Midbrain (tissue), 1 donor: ENCODE results near the gene PKNOX1.
"Not testable (repeated sequence)": the region's sequence is repeated elsewhere in the genome, so short reads cannot be mapped to it uniquely, and the experiment has no call there.

ENCODE experiments used
- DNase-seq: peaks from one replicate; lab custom pipeline; 2025; lab: John Stamatoyannopoulos, UW

Gene PKNOX1

DNA sequence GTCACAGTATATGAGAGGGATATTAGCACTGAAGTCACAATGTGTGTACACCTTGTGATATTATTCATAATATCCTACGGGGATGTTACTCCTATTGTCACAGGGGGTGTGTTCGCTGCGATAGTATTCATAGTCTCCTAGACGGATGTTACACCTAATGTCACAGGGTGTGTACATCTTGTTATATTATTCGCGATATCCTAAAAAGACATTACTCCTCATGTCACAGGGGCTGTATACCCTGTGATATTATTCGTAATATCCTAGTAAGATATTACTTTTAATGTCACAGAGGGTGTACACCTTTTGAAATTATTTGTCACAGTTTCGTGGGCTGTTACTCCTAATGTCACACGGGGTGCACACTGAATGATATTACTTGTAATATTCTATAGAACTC, 23.2 kb upstream of the PKNOX1 start:
- not testable (repeated sequence) for DNase-seq

GRCh38 chr21:42956824-42957630, 17.3 kb upstream of the PKNOX1 start:
- no peak for DNase-seq

GRCh38 chr21:42958122-42958521, 16.2 kb upstream of the PKNOX1 start:
- not testable (repeated sequence) for DNase-seq

DNA sequence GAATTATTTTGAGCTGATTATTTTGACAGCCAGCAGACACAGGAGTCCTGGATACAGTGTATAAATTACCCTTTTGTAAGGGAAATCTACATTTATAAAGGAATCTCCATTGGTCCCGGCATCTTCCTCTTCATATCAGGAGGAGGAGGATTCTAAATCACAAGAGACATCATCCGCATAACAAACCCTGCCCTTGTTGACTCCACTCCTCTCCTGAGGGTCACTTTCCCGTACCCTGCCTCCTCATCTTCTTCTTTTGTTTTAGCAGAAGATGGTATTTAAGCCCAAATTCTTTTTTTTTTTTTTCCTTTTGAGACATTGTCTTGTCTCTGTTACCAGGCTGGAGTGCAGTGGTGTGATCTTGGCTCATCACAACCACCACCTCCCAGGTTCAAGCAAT, 14.6 kb upstream of the PKNOX1 start:
- no peak for DNase-seq

DNA sequence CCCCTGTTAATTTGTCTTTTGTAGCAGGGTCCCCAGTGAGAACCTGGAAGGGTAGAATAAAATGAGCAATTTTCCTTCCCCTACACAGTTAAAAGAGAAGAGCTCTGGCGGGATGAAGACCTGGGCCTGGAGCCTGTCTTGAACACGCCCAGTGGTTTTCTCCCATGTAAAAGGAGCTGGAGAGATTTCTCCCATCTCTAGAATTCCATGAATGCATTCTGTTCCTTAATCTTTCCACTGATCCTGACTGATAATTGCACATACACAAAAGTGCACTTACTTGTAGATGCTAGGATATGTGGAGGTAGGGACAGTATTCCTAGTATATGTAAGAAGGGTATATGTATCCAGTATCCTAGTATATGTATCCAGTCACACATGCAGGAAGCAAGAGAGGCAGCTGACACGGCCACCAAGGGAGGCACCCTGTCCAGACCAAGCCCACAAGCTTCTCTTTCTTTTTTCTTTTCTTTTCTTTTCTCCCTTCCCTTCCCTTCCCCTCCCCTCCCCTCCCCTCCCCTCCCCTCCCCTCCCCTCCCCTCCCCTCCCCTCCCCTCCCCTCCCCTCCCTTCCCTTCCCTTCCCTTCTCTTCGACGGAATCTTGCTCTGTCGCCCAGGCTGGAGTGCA, 11.9 kb upstream of the PKNOX1 start:
- DNase-seq, result no peak

DNA sequence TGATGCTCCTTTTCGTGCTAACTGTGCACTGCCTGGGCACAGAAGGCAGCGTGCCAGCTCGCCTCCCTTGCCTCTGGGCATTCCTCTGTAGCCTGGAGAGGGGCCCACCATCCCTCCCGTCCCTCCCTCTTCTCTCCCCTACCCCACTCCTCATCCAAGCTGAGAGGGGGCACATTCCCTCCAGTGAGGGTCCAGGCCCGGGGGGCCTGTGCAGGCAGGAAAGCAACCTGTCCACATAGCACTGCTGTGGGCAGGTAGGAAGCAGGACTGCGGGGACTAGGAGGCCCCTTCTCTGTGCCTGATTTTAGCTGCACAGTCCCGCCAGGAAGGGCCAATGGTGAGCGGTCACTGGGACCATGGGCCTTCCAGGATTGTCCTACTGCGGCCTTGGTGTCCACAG, 10.3 kb upstream of the PKNOX1 start:
- no peak for DNase-seq

DNA sequence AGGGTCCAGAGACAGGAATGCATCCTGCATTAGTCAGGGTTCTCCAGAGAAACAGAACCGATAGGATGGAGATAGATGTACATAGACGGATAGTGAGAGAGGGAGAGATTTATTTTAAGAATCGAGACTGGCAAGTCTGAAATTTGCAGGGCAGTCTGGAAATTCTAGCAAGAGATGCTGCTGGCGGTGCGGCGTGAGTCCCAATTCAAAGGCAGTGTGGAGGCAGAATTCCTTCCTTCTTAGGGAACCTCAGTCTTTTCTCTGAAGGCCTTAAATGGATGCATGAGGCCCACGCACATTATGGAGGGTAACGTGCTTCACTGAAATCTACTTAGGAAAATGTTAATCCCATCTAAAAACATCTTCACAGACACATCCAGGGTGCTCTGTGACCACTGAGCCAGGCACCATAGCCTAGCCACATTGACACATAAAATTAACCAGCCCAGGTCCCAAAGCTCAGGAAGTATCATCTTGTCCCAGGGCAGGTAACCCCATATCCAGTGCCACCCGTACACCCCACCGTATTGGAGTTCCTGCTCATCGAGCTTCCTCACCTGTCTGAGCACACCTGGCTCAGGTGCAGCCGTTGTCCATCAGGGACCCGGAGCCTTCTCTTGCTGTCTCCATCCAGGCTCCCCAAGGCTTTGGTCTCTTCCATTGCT, 9.7 kb upstream of the PKNOX1 start:
- no peak for DNase-seq

GRCh38 chr21:42965211-42965560, 9.2 kb upstream of the PKNOX1 start:
- DNase-seq, result no peak

DNA sequence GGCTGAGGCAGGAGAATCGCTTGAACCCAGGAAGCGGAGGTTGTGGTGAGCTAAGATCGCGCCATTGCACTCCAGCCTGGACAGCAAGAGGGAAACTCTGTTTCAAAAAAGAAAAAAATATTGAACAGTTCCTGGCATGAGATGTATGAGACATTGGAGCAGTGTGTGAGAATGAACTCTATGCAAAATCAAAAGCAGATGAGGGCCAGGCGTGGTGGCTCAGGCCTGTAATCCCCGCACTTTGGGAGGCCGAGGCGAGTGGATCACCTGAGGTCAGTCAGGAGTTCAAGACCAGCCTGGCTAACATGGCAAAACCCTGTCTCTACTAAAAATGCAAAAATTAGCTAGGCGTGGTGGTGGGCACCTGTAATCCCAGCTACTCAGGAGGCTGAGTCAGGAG, 6.7 kb upstream of the PKNOX1 start:
- DNase-seq, result not testable (repeated sequence)

DNA sequence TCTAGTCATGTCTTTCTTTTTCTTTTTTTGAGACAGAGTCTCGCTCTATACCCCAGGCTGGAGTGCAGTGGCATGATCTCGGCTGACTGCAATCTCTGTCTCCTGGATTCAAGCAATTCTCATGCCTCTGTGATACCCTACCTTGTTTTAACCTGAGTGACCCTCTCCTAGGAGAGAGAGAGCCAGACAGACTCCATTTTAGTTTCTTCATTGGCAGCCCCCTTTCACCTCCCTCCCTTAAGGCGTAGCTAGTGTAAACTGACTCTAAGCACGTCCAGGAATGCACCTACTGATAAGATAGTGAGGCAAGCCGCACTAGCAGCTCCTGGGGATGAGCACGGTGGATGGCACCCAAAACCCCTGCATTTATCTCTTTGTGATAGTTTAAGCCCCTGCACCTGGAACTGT, 5.2 kb upstream of the PKNOX1 start:
- DNase-seq, result no peak

DNA sequence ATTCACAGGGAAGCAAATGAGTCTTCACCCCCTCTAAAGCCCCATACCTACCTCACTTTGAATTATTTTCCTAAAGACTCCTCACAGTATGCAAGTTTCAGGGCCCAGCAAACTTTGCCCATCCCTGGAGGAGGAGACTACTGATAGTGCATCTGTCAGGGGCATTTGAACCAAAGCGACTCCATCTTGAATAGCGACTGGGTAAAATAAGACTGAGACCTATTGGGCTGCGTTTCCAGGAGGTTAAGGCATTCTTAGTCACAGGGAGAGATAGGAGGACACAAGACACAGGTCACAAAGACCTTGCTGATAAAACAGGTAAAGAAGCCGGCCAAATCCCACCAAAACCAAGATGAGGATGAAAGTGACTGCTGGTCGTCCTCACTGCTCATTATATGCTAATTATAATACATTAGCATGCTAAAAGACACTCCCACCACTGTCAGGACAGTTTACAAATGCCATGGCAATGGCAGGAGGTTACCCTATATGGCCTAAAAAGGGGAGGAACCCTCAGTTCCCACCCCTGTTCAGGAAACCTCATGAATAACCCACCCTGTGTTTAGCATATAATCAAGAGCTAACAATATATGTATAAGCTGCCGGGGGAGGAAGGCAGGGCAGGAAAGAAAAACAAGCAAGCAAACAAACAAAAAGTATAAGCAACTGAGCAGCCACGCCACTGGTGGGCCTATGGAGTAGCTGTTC, 3.3 kb upstream of the PKNOX1 start:
- no peak for DNase-seq

DNA sequence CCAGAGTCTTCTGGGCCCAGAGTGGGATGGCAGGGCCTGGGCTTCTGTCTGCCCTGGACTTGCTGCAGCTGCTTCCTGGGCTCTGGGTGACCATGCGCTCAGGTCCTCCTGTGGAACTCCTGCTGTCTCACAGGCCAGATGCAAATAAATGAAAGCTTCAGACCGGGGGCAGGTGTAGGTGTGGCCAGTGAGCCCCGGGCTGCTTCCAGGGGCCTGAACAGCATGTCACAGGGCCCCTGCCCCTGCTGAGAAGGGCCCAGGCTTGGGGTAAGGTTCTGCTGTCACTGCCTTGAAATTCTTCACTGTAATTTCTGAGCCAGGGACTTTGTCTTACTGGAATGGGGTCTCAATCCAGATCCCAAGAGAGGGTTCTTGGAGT, 2.5 kb upstream of the PKNOX1 start:
- DNase-seq, result no peak

DNA sequence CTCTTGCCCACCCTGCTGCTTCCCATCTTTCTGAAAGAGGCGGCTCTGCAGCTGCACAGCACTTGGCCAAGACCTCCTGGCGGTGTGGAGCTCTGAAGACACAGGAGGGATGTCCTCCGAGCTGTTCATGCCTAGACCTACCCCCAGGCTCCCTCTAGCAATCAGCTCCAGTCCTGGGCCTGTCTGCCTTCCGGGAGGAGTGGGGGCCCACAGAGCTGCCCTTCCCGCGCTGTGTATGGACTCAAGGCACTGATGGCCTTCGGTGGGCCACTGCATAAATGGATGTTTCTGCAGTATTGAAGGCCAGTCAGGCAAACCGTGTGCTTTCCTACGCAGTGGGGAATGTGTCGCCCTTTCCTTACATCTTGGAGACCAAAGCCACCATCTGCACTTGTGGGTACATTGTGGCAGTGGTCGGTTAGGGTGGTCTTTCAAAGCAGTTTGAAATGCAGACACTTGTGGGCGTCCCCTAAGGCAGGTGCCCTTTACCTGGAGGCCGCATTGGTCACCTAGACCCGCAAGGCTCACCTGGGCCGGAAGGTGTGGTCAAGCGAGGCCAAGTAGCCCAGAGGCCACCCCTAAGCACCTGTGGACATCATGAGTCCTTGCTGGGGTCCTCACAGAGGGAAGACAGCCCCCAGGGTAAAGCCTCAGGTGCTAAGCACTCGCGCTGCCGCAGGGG, 912 bp upstream of the PKNOX1 start:
- no peak for DNase-seq

- DNase-seq, result peak; percentile 62
Observed at GRCh38 chr21:42974832-42975820, 764 bp downstream of the PKNOX1 start.

- DNase-seq, result no peak
Observed at GRCh38 chr21:42975886-42976608, 1.7 kb downstream of the PKNOX1 start.

- no peak for DNase-seq
Observed at GRCh38 chr21:42980312-42981213, 6.2 kb downstream of the PKNOX1 start.

- no peak for DNase-seq
Observed at GRCh38 chr21:42981214-42981523, 6.8 kb downstream of the PKNOX1 start.

GRCh38 chr21:42981862-42982261, 7.5 kb downstream of the PKNOX1 start:
- DNase-seq, result no peak

GRCh38 chr21:42983103-42983502, 8.7 kb downstream of the PKNOX1 start:
- no peak for DNase-seq
